Lower lobe of right lung (tissue), 2 donors: ENCODE results near the gene ABCB10. TPM values are rescaled to one million over a fixed set of nuclear protein-coding genes. Genes with fewer than 3 reads are reported as not detected.

Experiments
- ATAC-seq, 2 donors: fragments of 200-7000 bp; cut with Tn5 transposase; one replicate each; pipeline ENCODE4 v1.9.1; 2020 to 2022; ENCODE audit warnings: mild to moderate bottlenecking in 2 of 2, moderate library complexity in 2 of 2
- DNase-seq: peaks from one replicate; pipeline ENCODE4 v3.0.0-alpha.2; 2020
- H3K27ac ChIP-seq: fragments of 200-600 bp; one replicate; pipeline ENCODE4 v1.8.0; 2022
- H3K27me3 ChIP-seq: fragments of 200-600 bp; one replicate; pipeline ENCODE4 v1.8.0; 2022; ENCODE audit warnings: low read depth
- H3K36me3 ChIP-seq: fragments of 200-600 bp; one replicate; pipeline ENCODE4 v1.8.0; 2022; ENCODE audit warnings: mild to moderate bottlenecking
- H3K4me1 ChIP-seq: fragments of 200-600 bp; one replicate; pipeline ENCODE4 v1.8.0; 2022
- H3K4me3 ChIP-seq: fragments of 200-600 bp; one replicate; pipeline ENCODE4 v1.8.0; 2022; ENCODE audit warnings: mild to moderate bottlenecking
- H3K9me3 ChIP-seq: fragments of 200-600 bp; one replicate; pipeline ENCODE4 v1.8.0; 2022
- intact Hi-C: fragments of 100-400 bp; cut with DNase I; formaldehyde crosslinking; loops from one replicate; pipeline ENCODE4 v1.11.0; 2022
- total RNA-seq: library from RNA; stranded (reverse); fragmentation: NEBNext Ultra II Directional; extraction: Animal tissue kit (Norgen Biotek cat#: 25700); gene quantifications from one replicate; pipeline ENCODE4 v1.2.1, GENCODE V29; 2021
- TF ChIP-seq, protein P1 (sequence below): fragments of 200-600 bp; IDR thresholded peaks from one replicate; pipeline ENCODE4 v1.8.0; 2022; ENCODE audit warnings: antibody characterized with exemption, mild to moderate bottlenecking
- donor health status: DM: no; HTN: yes; CAD: no; lungs with severe emphysema.

Gene ABCB10
- total RNA-seq, 1 donor from 2014 or later, result 17.8 TPM

DNA sequence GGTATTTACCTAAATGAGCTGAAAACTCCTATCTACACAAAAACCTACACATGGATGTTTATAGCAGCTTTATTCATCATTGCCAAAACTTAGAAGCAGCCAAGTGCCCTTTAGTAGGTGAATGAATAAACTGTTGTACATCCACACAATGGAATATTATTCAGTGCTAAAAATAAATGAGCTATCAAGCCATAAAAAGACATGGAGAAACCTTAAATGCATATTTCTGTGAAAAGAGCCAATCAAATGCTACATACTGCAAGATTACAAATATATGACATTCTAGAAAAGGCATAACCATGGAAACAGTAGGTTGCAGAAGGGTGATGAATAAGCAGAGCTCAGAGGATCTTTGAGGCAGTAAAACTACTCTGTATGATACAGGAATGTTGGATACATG is 23.3 kb downstream of the ABCB10 start:
- peaks cover 83% of the 10 kb centered on the region for H3K36me3 ChIP-seq
- TF ChIP-seq, protein P1, sequence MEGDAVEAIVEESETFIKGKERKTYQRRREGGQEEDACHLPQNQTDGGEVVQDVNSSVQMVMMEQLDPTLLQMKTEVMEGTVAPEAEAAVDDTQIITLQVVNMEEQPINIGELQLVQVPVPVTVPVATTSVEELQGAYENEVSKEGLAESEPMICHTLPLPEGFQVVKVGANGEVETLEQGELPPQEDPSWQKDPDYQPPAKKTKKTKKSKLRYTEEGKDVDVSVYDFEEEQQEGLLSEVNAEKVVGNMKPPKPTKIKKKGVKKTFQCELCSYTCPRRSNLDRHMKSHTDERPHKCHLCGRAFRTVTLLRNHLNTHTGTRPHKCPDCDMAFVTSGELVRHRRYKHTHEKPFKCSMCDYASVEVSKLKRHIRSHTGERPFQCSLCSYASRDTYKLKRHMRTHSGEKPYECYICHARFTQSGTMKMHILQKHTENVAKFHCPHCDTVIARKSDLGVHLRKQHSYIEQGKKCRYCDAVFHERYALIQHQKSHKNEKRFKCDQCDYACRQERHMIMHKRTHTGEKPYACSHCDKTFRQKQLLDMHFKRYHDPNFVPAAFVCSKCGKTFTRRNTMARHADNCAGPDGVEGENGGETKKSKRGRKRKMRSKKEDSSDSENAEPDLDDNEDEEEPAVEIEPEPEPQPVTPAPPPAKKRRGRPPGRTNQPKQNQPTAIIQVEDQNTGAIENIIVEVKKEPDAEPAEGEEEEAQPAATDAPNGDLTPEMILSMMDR, result no peak
- H3K4me1 ChIP-seq, result no peaks in the 10 kb centered on the region
- no peak for ATAC-seq
- no peak for DNase-seq
- no peaks in the 10 kb centered on the region for H3K27me3 ChIP-seq
- intact Hi-C loops, result no loop called here
- no peaks in the 10 kb centered on the region for H3K9me3 ChIP-seq
- H3K4me3 ChIP-seq, result no peak overlapping the region
- H3K27ac ChIP-seq, result no peak overlapping the region

DNA sequence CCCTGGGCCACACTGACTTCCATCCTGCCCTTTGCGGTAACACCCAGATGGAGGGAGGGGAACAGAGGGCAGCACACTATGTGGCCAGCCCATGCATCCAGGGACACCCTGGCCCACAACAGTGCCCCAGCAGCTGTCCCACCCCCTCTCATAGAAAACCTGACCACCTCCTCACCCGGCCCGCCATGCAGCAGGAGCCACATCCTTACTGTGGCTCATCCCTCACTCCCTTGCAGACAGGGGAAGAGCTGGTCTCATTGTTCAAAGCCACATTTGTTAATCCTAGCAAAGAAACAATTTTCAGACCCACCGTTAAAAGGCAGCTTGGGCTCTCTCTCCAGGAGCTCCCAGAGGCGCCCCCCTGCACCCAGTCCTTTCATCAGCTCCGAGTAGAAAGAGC is 27.2 kb downstream of the ABCB10 start:
- Histone ChIP-seq H3K36me3 (peaks cover 83% of the 10 kb centered on the region), H3K27ac (no peak overlapping the region), H3K4me3 (no peak overlapping the region), H3K27me3 (no peaks in the 10 kb centered on the region), H3K9me3 (no peaks in the 10 kb centered on the region), H3K4me1 (no peaks in the 10 kb centered on the region)
- DNase-seq, result no peak
- no peak for ATAC-seq
- intact Hi-C loops, result no loop called here
- TF ChIP-seq, protein P1, result no peak

DNA sequence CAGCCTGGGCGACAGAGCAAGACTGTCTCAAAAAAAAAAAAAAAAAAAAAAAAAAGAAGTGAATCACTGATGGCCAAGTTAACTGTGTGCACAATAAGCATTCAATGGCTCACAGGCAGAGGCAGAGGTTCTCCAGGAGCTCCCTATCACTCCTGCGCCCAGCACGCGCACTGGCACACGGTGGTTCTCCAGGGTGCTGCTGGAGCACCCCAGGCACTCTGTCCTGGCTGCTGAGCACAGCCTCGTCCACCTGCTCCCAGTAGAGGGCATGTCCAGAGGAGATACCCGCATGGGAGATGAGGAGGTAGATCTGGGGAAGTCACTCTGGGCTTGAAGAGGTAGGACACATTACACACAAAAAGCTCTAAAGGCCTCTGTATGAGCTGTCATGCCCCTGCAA is 28.9 kb downstream of the ABCB10 start:
- H3K4me3 ChIP-seq, result no peak overlapping the region
- H3K9me3 ChIP-seq, result no peaks in the 10 kb centered on the region
- H3K27ac ChIP-seq, result no peak overlapping the region
- H3K27me3 ChIP-seq, result no peaks in the 10 kb centered on the region
- TF ChIP-seq, protein P1, result no peak
- H3K4me1 ChIP-seq, result no peaks in the 10 kb centered on the region
- ATAC-seq (no peak), DNase-seq (no peak)
- intact Hi-C loops, result no loop called here
- H3K36me3 ChIP-seq, result peaks cover 94% of the 10 kb centered on the region

DNA sequence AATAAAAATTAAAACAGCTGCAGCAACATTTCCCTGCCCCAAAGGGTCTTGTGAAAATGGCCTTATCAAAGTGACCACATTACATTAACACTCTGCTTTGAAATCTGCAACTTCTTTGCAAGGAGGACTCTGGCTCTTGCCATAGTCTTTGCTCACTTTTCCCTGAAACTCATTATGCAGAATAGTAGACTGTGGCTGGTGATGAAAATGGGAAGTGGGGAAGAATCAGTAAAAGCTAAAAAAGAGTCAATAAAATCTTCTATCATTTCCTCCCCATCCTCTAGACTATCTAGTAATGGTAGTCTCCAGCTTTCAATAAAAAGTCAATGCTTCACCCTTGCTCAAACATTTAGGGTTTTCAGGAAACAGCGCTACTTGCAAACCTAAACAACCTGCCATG is 31.8 kb downstream of the ABCB10 start:
- no peak overlapping the region for H3K27ac ChIP-seq
- ATAC-seq (no peak), DNase-seq (no peak)
- no peaks in the 10 kb centered on the region for H3K27me3 ChIP-seq
- H3K36me3 ChIP-seq, result peaks cover 100% of the 10 kb centered on the region
- intact Hi-C loops, result no loop called here
- no peaks in the 10 kb centered on the region for H3K9me3 ChIP-seq
- TF ChIP-seq, protein P1, result no peak
- no peak overlapping the region for H3K4me3 ChIP-seq
- no peaks in the 10 kb centered on the region for H3K4me1 ChIP-seq

DNA sequence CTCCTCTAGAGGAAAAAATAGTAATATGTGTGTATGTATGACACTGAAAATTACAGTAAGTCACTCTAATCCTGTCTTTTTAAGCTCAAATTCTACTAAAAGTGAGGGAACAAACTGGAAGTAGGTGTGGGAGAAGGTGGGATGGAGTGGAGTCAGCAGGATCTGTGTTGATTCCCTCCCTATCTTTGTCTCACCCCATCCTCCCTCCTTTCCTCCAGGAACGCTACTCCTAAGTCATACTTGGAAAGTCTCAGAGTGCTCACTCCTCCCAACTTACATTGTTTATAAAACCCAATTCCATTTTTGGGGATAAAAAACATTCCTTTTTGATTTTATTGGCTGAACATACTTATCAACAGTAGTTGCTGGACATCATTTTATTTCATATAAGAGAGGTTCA is 35.5 kb downstream of the ABCB10 start:
- Histone ChIP-seq H3K9me3 (no peaks in the 10 kb centered on the region), H3K4me1 (no peaks in the 10 kb centered on the region), H3K27ac (no peak overlapping the region), H3K4me3 (no peak overlapping the region), H3K36me3 (peaks cover 95% of the 10 kb centered on the region), H3K27me3 (no peaks in the 10 kb centered on the region)
- ATAC-seq (no peak), DNase-seq (no peak)
- TF ChIP-seq, protein P1, result no peak
- intact Hi-C loops, result no loop called here
